H1 (cell line): Measurements from ENCODE around the gene DNAJC17. TPM values are rescaled to one million over a fixed set of nuclear protein-coding genes. Genes with fewer than 3 reads are reported as not detected.

Source experiments
- ASH2L ChIP-seq: fragments of 200-600, 300-600 bp; sonication (generic); IDR thresholded peaks from one replicate; pipeline ENCODE4 v1.7.1; 2017; ENCODE audit warnings: low read length
- BCL11A ChIP-seq, 2 experiments: IDR thresholded peaks; one replicate each; pipeline ENCODE4 v1.6.1; 2011; ENCODE audit warnings: low read depth in 2 of 2, low read length in 2 of 2, mild to moderate bottlenecking in 2 of 2
- CBX5 ChIP-seq: fragments of 300-800, 300-1000 bp; sonication (generic); IDR thresholded peaks from 2 replicates; pipeline ENCODE4 v1.7.1; 2016; ENCODE audit warnings: antibody characterized with exemption, low read length, low read depth
- CHD2 ChIP-seq: IDR thresholded peaks from 2 replicates; pipeline ENCODE4 v1.6.1; 2012; ENCODE audit warnings: low read length, improper control_type of control experiment
- CREB1 ChIP-seq: IDR thresholded peaks from 2 replicates; pipeline ENCODE4 v1.6.1; 2012; ENCODE audit warnings: inconsistent platforms
- FOSL1 ChIP-seq: IDR thresholded peaks from 2 replicates; pipeline ENCODE4 v1.6.1; 2011; ENCODE audit warnings: mild to moderate bottlenecking, low read depth, low read length, moderate library complexity; ENCODE audit not compliant: insufficient read depth
- GABPA ChIP-seq: IDR thresholded peaks from 2 replicates; pipeline ENCODE4 v1.6.1; 2011; ENCODE audit warnings: mild to moderate bottlenecking, low read length, moderate library complexity, borderline replicate concordance; ENCODE audit not compliant: insufficient read depth
- GTF2F1 ChIP-seq: IDR thresholded peaks from 2 replicates; pipeline ENCODE4 v1.6.1; 2012; ENCODE audit warnings: low read depth, low read length, improper control_type of control experiment, borderline replicate concordance
- HDAC2 ChIP-seq, 2 experiments: fragments of 300-600 bp in 1 of 2; sonication (generic) in 1 of 2; IDR thresholded peaks; 2 replicates each; pipeline ENCODE4 v1.6.1; 2011 to 2012; ENCODE audit warnings: low read depth in 2 of 2, low read length in 2 of 2, mild to moderate bottlenecking in 2 of 2, moderate library complexity in 2 of 2, borderline replicate concordance in 1 of 2, inconsistent platforms in 1 of 2
- HDAC6 ChIP-seq: IDR thresholded peaks from one replicate; pipeline ENCODE4 v1.7.1; 2012; ENCODE audit warnings: low read depth, mild to moderate bottlenecking, inconsistent platforms, low read length, moderate library complexity
- JUND ChIP-seq: IDR thresholded peaks from 2 replicates; pipeline ENCODE4 v1.6.1; 2011; ENCODE audit warnings: mild to moderate bottlenecking, improper control_type of control experiment, low read length
- KDM1A ChIP-seq: fragments of 200-600, 300-600 bp; sonication (generic); IDR thresholded peaks from 2 replicates; pipeline ENCODE4 v1.7.1; 2016; ENCODE audit warnings: mild to moderate bottlenecking, low read length, borderline replicate concordance
- RBBP5 ChIP-seq: IDR thresholded peaks from 2 replicates; pipeline ENCODE4 v1.7.1; 2012; ENCODE audit warnings: low read depth, mild to moderate bottlenecking, inconsistent platforms, low read length, moderate library complexity, borderline replicate concordance
- RXRA ChIP-seq: IDR thresholded peaks from 2 replicates; pipeline ENCODE4 v1.6.1; 2011; ENCODE audit warnings: low read depth, mild to moderate bottlenecking, low read length, moderate library complexity; ENCODE audit not compliant: insufficient read depth
- SAP30 ChIP-seq: fragments of 300-600 bp; sonication (generic); IDR thresholded peaks from 2 replicates; pipeline ENCODE4 v1.7.1; 2012; ENCODE audit warnings: low read length, moderate library complexity, mild to moderate bottlenecking, inconsistent platforms; ENCODE audit not compliant: insufficient read depth, insufficient replicate concordance
- SIRT6 ChIP-seq: IDR thresholded peaks from one replicate; pipeline ENCODE4 v1.7.1; 2012; ENCODE audit warnings: low read length, inconsistent platforms
- SP2 ChIP-seq: IDR thresholded peaks from 2 replicates; pipeline ENCODE4 v1.6.1; 2012; ENCODE audit warnings: mild to moderate bottlenecking, low read length, inconsistent platforms
- TAF7 ChIP-seq: optimal IDR thresholded peaks from 2 replicates; pipeline ENCODE3; 2011; ENCODE audit warnings: low read depth, mild to moderate bottlenecking, inconsistent platforms, low read length, moderate library complexity, borderline replicate concordance
- TBP ChIP-seq: IDR thresholded peaks from 2 replicates; pipeline ENCODE4 v1.6.1; 2011; ENCODE audit warnings: low read depth, low read length, improper control_type of control experiment
- TCF12 ChIP-seq: IDR thresholded peaks from 2 replicates; pipeline ENCODE4 v1.6.1; 2011; ENCODE audit warnings: low read depth, mild to moderate bottlenecking, low read length
- TEAD4 ChIP-seq: IDR thresholded peaks from 2 replicates; pipeline ENCODE4 v1.6.1; 2012; ENCODE audit warnings: low read depth, low read length, inconsistent platforms, mixed read lengths
- ZNF274 ChIP-seq: IDR thresholded peaks from 2 replicates; pipeline ENCODE4 v1.7.0; 2012; ENCODE audit warnings: low read length, borderline replicate concordance; ENCODE audit errors: extremely low read depth
- polyA plus RNA-seq, 7 experiments: library from polyadenylated mRNA; depleted of rRNA in 3 of 7; stranded (reverse) in 5 of 7; unstranded in 2 of 7; fragments of >200 nt in 5 of 7; fragments of 200-250 nt in 2 of 7; gene quantifications; 1 replicate in 5 of 7; 2 replicates in 1 of 7; 4 replicates in 1 of 7; pipeline versions ENCODE4 v1.2.1 to v1.2.3, GENCODE V29; 2011 to 2013; ENCODE audit warnings: missing spikeins in 2 of 7, mixed read lengths in 2 of 7
- total RNA-seq: library from RNA; stranded (reverse); fragmentation: NEBNext Ultra II Directional; extraction: Animal tissue kit (Norgen Biotek cat#: 25700); gene quantifications from 2 replicates; pipeline ENCODE4 v1.2.1, GENCODE V29; 2021
- TF ChIP-seq, protein P1 (sequence below): IDR thresholded peaks from 2 replicates; pipeline ENCODE4 v1.6.1; 2011; ENCODE audit warnings: low read depth, mild to moderate bottlenecking, low read length; ENCODE audit not compliant: insufficient read depth
- TF ChIP-seq, protein P2 (sequence below): IDR thresholded peaks from 2 replicates; pipeline ENCODE4 v1.6.1; 2012; ENCODE audit warnings: inconsistent platforms

The DNAJC17 gene
- total and polyA plus RNA-seq, 2 of the 8 experiments (the other 6 are each of a cell fraction or from before 2014, with no cell fraction given): 39.5 to 45.4 TPM

- TF ChIP-seq ZNF274: no peak
- no peak for TF ChIP-seq SAP30
- TF ChIP-seq RXRA: no peak
- no peak for TF ChIP-seq CHD2
- TF ChIP-seq, protein P1, sequence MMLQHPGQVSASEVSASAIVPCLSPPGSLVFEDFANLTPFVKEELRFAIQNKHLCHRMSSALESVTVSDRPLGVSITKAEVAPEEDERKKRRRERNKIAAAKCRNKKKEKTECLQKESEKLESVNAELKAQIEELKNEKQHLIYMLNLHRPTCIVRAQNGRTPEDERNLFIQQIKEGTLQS: no peak
- TF ChIP-seq BCL11A (IDR thresholded peaks at IDR 0.05; ENCODE audit: low read depth in 2 of 2, low read length in 2 of 2): no peak
- TF ChIP-seq SP2: no peak
- peak; percentile 34 for TF ChIP-seq TAF7
- no peak for TF ChIP-seq SIRT6
- TF ChIP-seq FOSL1: no peak
- TF ChIP-seq JUND: no peak
- TF ChIP-seq TCF12: no peak
- peak; percentile 61 for TF ChIP-seq CREB1
- TF ChIP-seq, protein P2, sequence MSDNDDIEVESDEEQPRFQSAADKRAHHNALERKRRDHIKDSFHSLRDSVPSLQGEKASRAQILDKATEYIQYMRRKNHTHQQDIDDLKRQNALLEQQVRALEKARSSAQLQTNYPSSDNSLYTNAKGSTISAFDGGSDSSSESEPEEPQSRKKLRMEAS: peak; percentile 60
- no peak for TF ChIP-seq CBX5
- no peak; the same call in 1 of the 2 replicates for TF ChIP-seq GTF2F1
- TF ChIP-seq TBP: no peak
- TF ChIP-seq TEAD4: no peak
- no peak for TF ChIP-seq HDAC6
- TF ChIP-seq RBBP5: no peak
- no peak for TF ChIP-seq KDM1A
- TF ChIP-seq ASH2L: peak; percentile 55
- peak in 1 of 2 experiments; percentile 74; a peak in 1 of 4 replicates for TF ChIP-seq HDAC2 (IDR thresholded peaks at IDR 0.05; ENCODE audit: borderline replicate concordance in 1 of 2, low read depth in 2 of 2, low read length in 2 of 2)
- no peak for TF ChIP-seq GABPA
Observed at GRCh38 chr15:40763801-40764628, 43.3 kb downstream of the DNAJC17 start, which contains the start of gene GCHFR (continued).
